HepG2 (cell line): Measurements from ENCODE around the gene RAC3. TPM values are rescaled to one million over a fixed set of nuclear protein-coding genes. Genes with fewer than 3 reads are reported as not detected.
A peak's percentile ranks its signal among the peaks of the same experiment; 100 is the strongest.

Source experiments
- ATAC-seq: fragments of 200-7000 bp; cut with Tn5 transposase; 3 replicates; pipeline ENCODE4 v1.9.1; 2020; ENCODE audit warnings: mild to moderate bottlenecking, moderate library complexity
- BruUV-seq: library from RNA; stranded (reverse); fragments of 400-500 nt; replicated peaks from 2 replicates; lab custom pipeline; 2021; lab: Mats Ljungman, UMichigan
- CTCF ChIA-PET: fragments of 300-600 bp; formaldehyde crosslinking; extraction: SDS; loops from one replicate; lab custom pipeline; 2021; ENCODE audit warnings: low total read pairs, inconsistent platforms, low intra/inter-chr PET ratio; lab: Yijun Ruan, JAX
- POLR2A ChIA-PET: fragments of 350-600 bp; sonication (Branson Sonifier 250); formaldehyde crosslinking; loops from one replicate; lab custom pipeline; 2020; ENCODE audit warnings: antibody characterized with exemption, inconsistent platforms; lab: Yijun Ruan, JAX
- DNase-seq: peaks from one replicate; pipeline ENCODE4 v3.0.0-alpha.2; 2015; ENCODE audit warnings: low spot score
- FAIRE-seq: peaks from 3 replicates; lab custom pipeline; 2011; peaks lifted over from hg19 to GRCh38; lab: Jason Lieb, UNC
- H2AFZ ChIP-seq: one replicate; pipeline ENCODE4 v1.6.1; 2011; ENCODE audit warnings: low read length, inconsistent platforms
- H3K27ac ChIP-seq: fragments of 300-600 bp; 3 replicates; pipeline ENCODE4 v1.8.0; 2011; ENCODE audit warnings: mixed run types, mild to moderate bottlenecking, mixed read lengths, low read length, inconsistent platforms; ENCODE audit not compliant: insufficient read depth; ENCODE audit errors: extremely low read length
- H3K27me3 ChIP-seq, 2 experiments: fragments of 200-600 bp in 1 of 2; 2 replicates in 1 of 2; 3 replicates in 1 of 2; pipeline versions ENCODE4 v1.6.0 to v1.8.0; 2011; ENCODE audit warnings: low read length in 2 of 2, mild to moderate bottlenecking in 2 of 2, moderate library complexity in 2 of 2, inconsistent platforms in 1 of 2; ENCODE audit not compliant: insufficient read depth in 2 of 2, control insufficient read depth in 1 of 2
- H3K36me3 ChIP-seq, 2 experiments: fragments of 200-600 bp in 1 of 2; replicated peaks in 1 of 2; 2 replicates in 1 of 2; 3 replicates in 1 of 2; pipeline versions ENCODE4 v1.5.1 to v1.8.0; 2011; ENCODE audit warnings: low read length in 2 of 2, inconsistent platforms in 1 of 2; ENCODE audit not compliant: insufficient read depth in 2 of 2, control insufficient read depth in 1 of 2
- H3K4me1 ChIP-seq: 2 replicates; pipeline ENCODE4 v1.5.1; 2012; ENCODE audit warnings: low read length, inconsistent platforms; ENCODE audit not compliant: insufficient read depth
- H3K4me2 ChIP-seq: 2 replicates; pipeline ENCODE4 v1.6.0; 2011; ENCODE audit warnings: low read depth, low read length, inconsistent platforms
- H3K4me3 ChIP-seq, 3 experiments: fragments of 200-600 bp in 1 of 3; sonication (generic), shearing (Covaris generic) in 1 of 3; replicated peaks in 1 of 3; 2 replicates each; pipeline ENCODE4 v1.5.1; 2011 to 2016; ENCODE audit warnings: low read length in 3 of 3, inconsistent platforms in 2 of 3, low read depth in 2 of 3, mild to moderate bottlenecking in 2 of 3, control low read depth in 1 of 3, mixed read lengths in 1 of 3; ENCODE audit not compliant: insufficient read depth in 1 of 3
- H3K79me2 ChIP-seq: one replicate; pipeline ENCODE4 v1.6.1; 2011; ENCODE audit warnings: low read length, inconsistent platforms; ENCODE audit not compliant: insufficient read depth
- H3K9ac ChIP-seq: 2 replicates; pipeline ENCODE4 v1.6.0; 2011; ENCODE audit warnings: mild to moderate bottlenecking, low read depth, low read length, inconsistent platforms; ENCODE audit not compliant: insufficient read depth
- H3K9me3 ChIP-seq: 2 replicates; pipeline ENCODE4 v1.5.1; 2012; ENCODE audit warnings: mild to moderate bottlenecking, low read length
- H4K20me1 ChIP-seq: 2 replicates; pipeline ENCODE4 v1.6.0; 2011; ENCODE audit warnings: inconsistent platforms, mild to moderate bottlenecking, low read length, moderate library complexity; ENCODE audit not compliant: insufficient read depth
- ATF7-NPFF ChIP-seq: sonication (generic); formaldehyde crosslinking; IDR thresholded peaks from 2 replicates; pipeline ENCODE4 v1.8.1; 2023; ENCODE audit warnings: mild to moderate bottlenecking, low read depth, missing genetic modification reagents, moderate library complexity
- CEBPZ ChIP-seq: IDR thresholded peaks from 2 replicates; pipeline ENCODE4 v1.6.1; 2012; ENCODE audit warnings: low read length, improper control_type of control experiment
- DBP ChIP-seq: sonication (generic); formaldehyde crosslinking; IDR thresholded peaks from 2 replicates; pipeline ENCODE4 v1.4.0; 2020; ENCODE audit warnings: missing genetic modification reagents; ENCODE audit errors: not compliant biosample characterization
- EED ChIP-seq: sonication (generic); formaldehyde crosslinking; IDR thresholded peaks from 2 replicates; pipeline ENCODE4 v1.5.0; 2020; ENCODE audit warnings: mild to moderate bottlenecking, missing genetic modification reagents
- HDAC6 ChIP-seq: fragments of 200-600 bp; sonication (generic); IDR thresholded peaks from 2 replicates; pipeline ENCODE4 v1.7.0; 2017; ENCODE audit warnings: mild to moderate bottlenecking, antibody characterized with exemption, low read length, low read depth
- HHEX ChIP-seq: IDR thresholded peaks from 2 replicates; pipeline ENCODE4 v1.6.1; 2016; ENCODE audit warnings: control low read depth
- HINFP ChIP-seq: sonication (generic); formaldehyde crosslinking; IDR thresholded peaks from 2 replicates; pipeline ENCODE4 v1.4.0; 2020; ENCODE audit warnings: low read depth, mild to moderate bottlenecking, missing genetic modification reagents
- MEF2D ChIP-seq: sonication (generic); formaldehyde crosslinking; IDR thresholded peaks from 2 replicates; pipeline ENCODE4 v1.5.1; 2020; ENCODE audit warnings: mild to moderate bottlenecking, missing genetic modification reagents
- MYNN ChIP-seq: sonication (generic); formaldehyde crosslinking; IDR thresholded peaks from 2 replicates; pipeline ENCODE4 v1.4.0; 2020; ENCODE audit warnings: mild to moderate bottlenecking, low read depth, missing genetic modification reagents
- PRPF4 ChIP-seq: fragments of 200-400 bp; formaldehyde crosslinking; IDR thresholded peaks from 2 replicates; pipeline ENCODE4 v1.6.1; 2016; ENCODE audit warnings: low read length, low read depth; ENCODE audit not compliant: poor library complexity, severe bottlenecking
- ZFP1 ChIP-seq: IDR thresholded peaks from 2 replicates; pipeline ENCODE4 v1.6.1; 2016
- ZNF460 ChIP-seq: sonication (generic); formaldehyde crosslinking; IDR thresholded peaks from 2 replicates; pipeline ENCODE4 v1.5.1; 2020; ENCODE audit warnings: missing genetic modification reagents, mild to moderate bottlenecking, borderline replicate concordance
- ZNF546 ChIP-seq: sonication (generic); formaldehyde crosslinking; conservative IDR thresholded peaks from 2 replicates; pipeline ENCODE4 v1.8.1; 2023; ENCODE audit warnings: mild to moderate bottlenecking, missing genetic modification reagents
- ZNF552 ChIP-seq: sonication (generic); formaldehyde crosslinking; IDR thresholded peaks from 2 replicates; pipeline ENCODE4 v1.9.0; 2022; ENCODE audit warnings: missing genetic modification reagents, mild to moderate bottlenecking, borderline replicate concordance
- WGBS: methylation state at CpG from one replicate; pipeline ENCODE4 v1.1.6; 2017; ENCODE audit warnings: low lambda C conversion rate; 5-methylcytosine and 5-hydroxymethylcytosine counted together
- in situ Hi-C: cut with HindIII; loops from 2 replicates; pipeline ENCODE4 v1.10.0; 2017; ENCODE audit warnings: low pct_unique_long_range_greater_than_20kb; ENCODE audit not compliant: extremely low pct_ligation_motif_present
- intact Hi-C: fragments of 100-400 bp; cut with micrococcal nuclease; formaldehyde crosslinking; loops from one replicate; pipeline ENCODE4 v1.10.0; 2022; ENCODE audit not compliant: unreplicated experiment
- polyA plus RNA-seq, 8 experiments: library from polyadenylated mRNA; depleted of rRNA in 3 of 8; stranded (reverse) in 7 of 8; unstranded in 1 of 8; fragments of >200 nt; fragmentation: Illumina TruSeq in 4 of 8; extraction: Trizol in 4 of 8; gene quantifications; 2 replicates each; pipeline versions ENCODE4 v1.2.1 to v1.2.3, GENCODE V29; 2011 to 2016; ENCODE audit warnings: low read depth in 4 of 8, missing spikeins in 1 of 8, mixed read lengths in 1 of 8; ENCODE audit not compliant: insufficient read depth in 1 of 8
- total RNA-seq, 5 experiments: library from RNA; depleted of rRNA; stranded (reverse); fragments of >200 nt; fragmentation: Illumina TruSeq; extraction: Trizol; gene quantifications; 2 replicates each; pipeline ENCODE4 v1.2.3, GENCODE V29; 2016; ENCODE audit warnings: low read depth in 1 of 5
- TF ChIP-seq, protein P1 (sequence below): sonication (generic); formaldehyde crosslinking; IDR thresholded peaks from 2 replicates; pipeline ENCODE4 v1.5.1; 2020; ENCODE audit warnings: missing genetic modification reagents, mild to moderate bottlenecking, borderline replicate concordance

The RAC3 gene
- total and polyA plus RNA-seq, 2 of the 13 experiments (the other 11 are each of a cell fraction or from before 2014, with no cell fraction given) = 10.5 to 21.3 TPM

DNA sequence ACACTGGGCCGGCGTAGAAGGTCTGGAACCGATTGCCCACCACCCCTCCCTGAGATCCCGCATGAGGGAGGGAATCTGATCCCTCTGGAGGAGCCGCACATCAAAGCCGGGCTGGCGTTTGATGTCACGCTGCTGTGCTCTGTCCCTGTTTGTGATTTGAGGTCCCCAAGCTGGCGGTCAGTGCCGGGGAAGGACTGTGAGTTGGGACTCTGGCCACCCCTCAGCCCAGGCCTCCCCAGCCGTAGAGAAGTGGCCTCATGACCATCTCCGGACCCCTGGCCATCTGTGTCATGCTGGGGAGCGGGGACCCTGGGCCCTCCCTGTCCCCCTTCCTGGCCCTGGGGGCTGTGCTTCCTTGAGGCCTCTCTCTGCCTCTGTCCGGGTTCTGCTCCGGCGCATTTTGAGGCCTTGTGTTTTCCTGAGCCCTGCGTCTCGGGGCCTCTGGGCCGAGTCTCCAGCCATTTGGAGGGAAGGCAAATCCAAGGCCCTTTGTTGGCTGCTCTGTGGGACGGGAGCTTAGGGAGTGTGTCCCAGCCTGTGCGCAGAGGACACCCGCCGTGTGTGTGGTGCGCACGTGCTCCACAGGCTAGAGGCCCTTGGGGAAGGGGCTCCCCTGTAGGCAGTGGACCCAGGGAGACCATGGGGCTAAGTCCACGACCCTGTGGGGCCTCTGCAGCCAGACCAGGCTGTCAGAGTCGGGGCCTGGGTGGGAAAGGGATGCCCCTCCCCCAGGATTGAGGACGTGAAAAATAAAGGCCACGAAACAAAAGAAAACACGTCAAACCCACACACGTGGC is 39.0 kb upstream of the RAC3 start:
- no peaks in the 10 kb centered on the region for H3K27me3 ChIP-seq
- no peaks in the 10 kb centered on the region for H4K20me1 ChIP-seq
- H3K79me2 ChIP-seq = peaks cover 53% of the 10 kb centered on the region
- H3K27ac ChIP-seq = peak overlapping the region; percentile 97
- ATAC-seq (peak; percentile 47), FAIRE-seq (peak; percentile 39), DNase-seq (peak; percentile 96)
- intact Hi-C loops = loop anchor here (1.0 kb wide), 2 partner anchors 8 to 15 kb away; partner anchors contain the start of gene ASPSCR1
- ChIA-PET POLR2A (interaction anchor here (0.6 to 16.1 kb wide), 24 partner anchors 8 to 289 kb away, joined by 3 to 470 read pairs (median 7); partner anchors contain the start of genes ASPSCR1, CENPX, DCXR and LRRC45), CTCF (interaction anchor here (1.4 to 2.7 kb wide), 3 partner anchors 8 to 33 kb away, joined by 3 to 33 read pairs (median 3); partner anchors contain the start of gene NOTUM)
- in situ Hi-C loops = no loop called here
- H3K4me1 ChIP-seq = peaks cover 77% of the 10 kb centered on the region
- H3K4me2 ChIP-seq = peak overlapping the region; percentile 89
- peak overlapping the region; percentile 29 to 69 (median 44) for H3K4me3 ChIP-seq
- 3% methylated on average over 21 of the region's 31 CpGs for WGBS
- peak overlapping the region; percentile 89 for H3K9ac ChIP-seq
- no peaks in the 10 kb centered on the region for H3K9me3 ChIP-seq
- H2AFZ ChIP-seq = no peak overlapping the region
- peaks cover 2 to 9% of the 10 kb centered on the region in 2 experiments; a peak in 3 of 5 replicates for H3K36me3 ChIP-seq
- BruUV-seq = TSS peak; percentile 31
- TF ChIP-seq ZNF552 (CRISPR knock-in tag) (peak; percentile 98), HHEX (peak; percentile 62), HINFP (peak; percentile 93; the same call in 1 of the 2 replicates), MYNN (peak; percentile 76; the same call in 1 of the 2 replicates), ZNF460 (0 out of 2 replicates have a peak, but pooled peaks have one; percentile 38), HDAC6 (no peak), PRPF4 (peak; percentile 14), ZNF546 (CRISPR knock-in tag) (peak; percentile 97; the same call in 1 of the 2 replicates), DBP (CRISPR knock-in tag) (peak; percentile 10), ATF7-NPFF (CRISPR knock-in tag) (peak; percentile 99), EED (CRISPR knock-in tag) (peak; percentile 88), ZFP1 (peak; percentile 44; the same call in 1 of the 2 replicates), MEF2D (CRISPR knock-in tag) (peak; percentile 96), CEBPZ (no peak)
- TF ChIP-seq, protein P1, sequence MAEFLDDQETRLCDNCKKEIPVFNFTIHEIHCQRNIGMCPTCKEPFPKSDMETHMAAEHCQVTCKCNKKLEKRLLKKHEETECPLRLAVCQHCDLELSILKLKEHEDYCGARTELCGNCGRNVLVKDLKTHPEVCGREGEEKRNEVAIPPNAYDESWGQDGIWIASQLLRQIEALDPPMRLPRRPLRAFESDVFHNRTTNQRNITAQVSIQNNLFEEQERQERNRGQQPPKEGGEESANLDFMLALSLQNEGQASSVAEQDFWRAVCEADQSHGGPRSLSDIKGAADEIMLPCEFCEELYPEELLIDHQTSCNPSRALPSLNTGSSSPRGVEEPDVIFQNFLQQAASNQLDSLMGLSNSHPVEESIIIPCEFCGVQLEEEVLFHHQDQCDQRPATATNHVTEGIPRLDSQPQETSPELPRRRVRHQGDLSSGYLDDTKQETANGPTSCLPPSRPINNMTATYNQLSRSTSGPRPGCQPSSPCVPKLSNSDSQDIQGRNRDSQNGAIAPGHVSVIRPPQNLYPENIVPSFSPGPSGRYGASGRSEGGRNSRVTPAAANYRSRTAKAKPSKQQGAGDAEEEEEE (CRISPR knock-in tag) = peak; percentile 99; the same call in 1 of the 2 replicates
